ENCODE results near the gene SPRY2.
"Not testable (repeated sequence)": the region's sequence is repeated elsewhere in the genome, so short reads cannot be mapped to it uniquely, and the experiment has no call there.

Gene SPRY2

DNA sequence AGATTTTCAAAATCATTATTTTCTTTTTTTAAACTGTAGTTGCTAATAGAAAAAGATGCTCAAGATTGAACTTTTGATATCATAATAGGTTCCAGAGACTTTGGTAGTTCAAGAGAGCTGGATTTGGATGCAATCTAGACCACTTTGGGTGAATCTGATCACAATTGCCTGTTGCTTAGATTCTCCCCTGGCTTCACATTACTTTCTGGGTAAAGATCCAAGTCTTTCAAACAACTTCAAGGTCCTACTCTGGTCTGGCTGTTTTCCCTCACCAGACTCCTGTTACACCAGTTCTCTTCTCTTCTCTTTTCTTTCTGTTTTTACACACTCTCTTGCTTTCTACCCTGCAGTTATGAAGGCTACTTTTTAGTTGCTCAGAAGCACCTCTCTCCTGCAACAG lies 7.4 kb upstream of the SPRY2 start:
- DNase-seq, result no peak

- no peak for DNase-seq
Observed at GRCh38 chr13:80345771-80346510, 5.0 kb upstream of the SPRY2 start.

GRCh38 chr13:80344032-80344431 lies 3.1 kb upstream of the SPRY2 start:
- DNase-seq, result not testable (repeated sequence)

GRCh38 chr13:80342471-80343371 lies 1.8 kb upstream of the SPRY2 start:
- peak; percentile 89 for DNase-seq

GRCh38 chr13:80341756-80342370 lies 937 bp upstream of the SPRY2 start:
- DNase-seq, result peak; percentile 74

GRCh38 chr13:80340651-80341100 lies 250 bp downstream of the SPRY2 start:
- DNase-seq, result peak; percentile 68

DNA sequence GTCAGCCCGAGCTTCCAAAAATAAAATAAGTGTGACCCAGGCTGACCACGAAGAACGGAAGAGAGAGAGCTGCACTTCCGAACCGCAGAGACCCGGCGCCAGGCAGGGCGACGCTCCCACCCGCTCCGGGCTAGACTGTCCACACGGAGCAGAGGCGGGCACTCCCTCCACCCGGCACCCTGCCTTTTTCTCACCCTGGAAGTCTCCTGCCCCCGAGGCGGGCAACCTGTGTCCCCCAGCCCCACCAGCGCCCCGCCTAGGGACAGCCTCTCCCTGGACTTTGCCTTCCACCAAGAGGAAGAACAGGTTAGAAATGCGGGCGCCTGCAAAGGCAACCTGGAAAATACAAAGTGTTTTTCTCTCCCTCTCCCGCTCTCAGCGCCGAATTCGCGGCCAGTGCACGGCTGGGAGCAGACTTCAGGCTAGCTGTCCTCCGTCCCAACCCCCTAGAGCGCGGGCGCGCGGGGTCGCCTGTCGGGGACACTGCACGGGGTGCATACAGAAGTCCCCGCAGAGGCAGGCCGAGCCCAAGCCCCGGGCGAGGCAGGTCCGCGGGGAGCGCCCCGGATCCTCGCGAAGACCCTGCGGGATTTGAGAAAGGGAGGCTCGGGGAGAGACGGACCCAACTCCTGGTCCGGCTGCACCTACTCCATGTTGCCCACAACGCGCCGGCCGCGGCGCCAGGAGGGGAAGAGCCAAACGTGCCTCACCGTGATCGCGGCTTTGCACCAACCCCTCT lies 845 bp downstream of the SPRY2 start:
- peak; percentile 58 for DNase-seq

DNA sequence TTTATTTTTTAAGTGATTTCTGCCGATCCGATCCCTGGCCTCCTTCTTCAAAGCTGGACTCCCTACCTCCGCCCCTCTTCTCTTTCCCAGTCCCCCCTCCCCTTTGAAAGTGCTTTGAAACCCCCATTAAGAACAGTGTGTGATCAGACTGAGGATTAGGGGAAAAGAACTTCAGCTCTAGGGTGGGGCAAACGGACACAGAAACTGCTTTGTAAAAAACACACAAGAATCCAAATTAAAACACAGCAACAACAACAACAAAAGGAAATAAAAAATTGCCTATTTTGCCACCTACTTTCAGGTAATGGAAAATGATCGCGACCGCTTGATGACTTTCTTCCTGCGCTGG lies 1.4 kb downstream of the SPRY2 start:
- DNase-seq, result peak; percentile 58

DNA sequence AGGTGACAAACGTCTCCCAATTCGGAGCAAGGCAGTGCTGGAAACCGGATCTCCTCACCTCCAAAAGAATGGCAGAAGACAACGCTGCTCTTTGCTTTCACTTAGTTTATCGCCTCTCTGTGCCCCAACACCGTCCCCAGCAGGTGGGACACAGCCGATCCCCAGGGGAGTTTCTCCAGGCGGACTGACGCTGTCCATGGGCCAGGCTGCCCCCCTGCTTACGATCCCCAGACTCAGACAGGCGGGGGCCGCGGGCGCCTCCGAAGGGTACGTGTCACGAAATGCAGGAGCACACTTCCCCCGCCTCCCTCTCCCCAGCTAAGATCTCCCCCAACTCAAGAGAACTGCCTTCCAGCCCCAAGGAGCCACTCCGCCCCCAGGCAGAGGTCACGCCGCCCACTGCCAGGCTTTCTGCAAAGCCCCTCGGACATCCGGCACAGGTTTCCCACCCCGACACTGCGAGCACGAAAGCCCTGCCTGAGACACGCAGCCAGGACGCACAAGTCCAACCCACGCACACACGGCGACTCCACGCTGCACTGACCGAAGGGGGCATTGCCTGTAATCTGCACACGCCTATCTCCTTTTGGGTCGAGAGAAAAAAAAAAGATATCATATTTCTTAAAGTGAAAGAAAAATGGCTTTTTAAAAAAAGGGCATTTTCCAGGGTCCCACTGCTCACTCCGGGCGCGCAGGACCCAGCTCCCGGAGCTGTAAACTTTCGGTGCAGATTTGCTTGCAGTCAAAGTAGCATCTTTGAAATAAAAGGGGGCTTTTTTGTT lies 2.0 kb downstream of the SPRY2 start:
- peak; percentile 58 for DNase-seq

GRCh38 chr13:80337288-80338081 lies 3.4 kb downstream of the SPRY2 start:
- peak; percentile 25 for DNase-seq

- no peak for DNase-seq
Observed at GRCh38 chr13:80336776-80337287, 4.1 kb downstream of the SPRY2 start.

DNA sequence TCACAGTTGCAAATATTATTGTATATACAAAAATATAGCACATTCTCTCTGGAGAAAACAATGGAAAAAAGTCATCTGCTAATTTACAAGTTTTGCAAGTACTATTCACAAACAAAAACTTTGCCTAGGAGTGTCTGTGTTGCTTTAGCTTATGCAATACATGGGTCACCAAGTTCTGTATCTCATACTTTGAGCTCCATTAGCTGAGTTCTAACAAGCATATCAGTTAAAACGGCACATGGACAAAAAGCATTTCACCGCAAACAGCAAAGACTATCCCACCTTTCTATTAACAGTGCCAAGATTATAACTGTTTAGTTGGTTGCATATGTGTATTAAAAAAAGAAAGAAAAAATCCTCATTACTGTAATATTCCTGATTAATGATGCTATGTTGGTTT lies 4.6 kb downstream of the SPRY2 start:
- DNase-seq, result no peak

GRCh38 chr13:80334597-80335260 lies 6.2 kb downstream of the SPRY2 start:
- no peak for DNase-seq

DNA sequence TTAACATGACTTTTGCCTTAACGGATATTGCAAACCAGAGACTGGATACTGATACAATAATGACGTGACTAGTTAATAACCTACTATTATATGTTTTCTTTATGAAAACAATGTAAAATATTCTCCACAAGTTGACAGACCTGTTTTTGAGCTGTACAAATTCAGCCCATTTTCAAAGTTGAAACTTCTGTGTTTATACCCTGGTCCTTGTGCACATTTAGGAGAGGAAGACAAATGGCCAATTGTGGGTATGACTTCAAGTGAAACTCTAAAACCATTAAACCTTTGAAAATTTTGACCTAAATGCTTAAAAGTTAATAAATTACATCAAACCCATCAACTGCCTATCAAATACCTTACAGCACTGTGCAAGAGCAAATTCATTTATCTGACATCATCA lies 8.9 kb downstream of the SPRY2 start:
- DNase-seq, result no peak

- no peak for DNase-seq
Observed at GRCh38 chr13:80329250-80329649, 11.7 kb downstream of the SPRY2 start.

DNA sequence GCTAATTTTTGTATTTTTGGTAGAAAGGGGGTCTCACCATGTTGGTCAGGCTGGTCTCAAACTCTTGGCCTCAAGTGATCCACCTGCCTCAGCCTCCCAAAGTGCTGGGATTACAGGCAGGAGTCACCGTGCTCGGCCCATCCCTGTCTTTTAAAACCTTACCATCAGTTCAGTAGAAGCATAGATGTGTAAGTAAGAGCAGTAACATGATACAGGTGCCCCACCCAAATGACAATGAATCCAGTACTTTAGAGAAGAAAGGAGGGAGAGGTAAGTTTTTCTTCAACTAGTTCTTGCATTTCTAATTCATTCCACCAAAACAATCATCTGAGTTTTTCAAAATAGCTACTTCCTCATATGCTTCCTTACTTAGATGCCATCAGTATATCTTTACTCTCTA lies 21.9 kb downstream of the SPRY2 start:
- no peak for DNase-seq

GRCh38 chr13:80314711-80315653 lies 25.9 kb downstream of the SPRY2 start:
- no peak for DNase-seq

DNA sequence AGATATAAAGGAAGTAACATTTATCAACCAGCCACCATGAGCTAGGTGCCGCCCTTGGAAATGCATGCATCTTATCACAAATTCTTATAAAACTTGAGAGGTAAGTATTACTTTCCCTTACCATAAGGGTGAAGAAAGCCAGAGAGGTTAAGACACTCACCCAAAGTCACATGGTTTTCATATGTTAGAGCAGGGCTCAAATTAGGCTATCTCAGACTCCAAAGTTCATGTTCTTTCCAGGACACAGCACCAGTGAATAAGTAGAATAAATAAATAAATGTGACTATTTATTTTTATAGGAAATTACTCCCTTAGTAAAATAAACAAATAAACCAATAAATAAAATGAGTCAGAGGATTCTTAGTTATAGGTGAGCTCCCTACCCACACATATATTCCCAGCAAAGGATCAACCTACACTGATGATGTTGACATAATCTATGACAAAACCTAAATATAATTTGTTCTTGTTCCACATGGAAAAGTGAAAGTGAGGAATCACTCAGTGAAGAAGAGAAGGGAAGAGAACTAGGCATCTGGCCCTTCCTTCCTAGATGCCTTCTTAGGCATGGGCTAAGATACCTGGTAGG lies 27.2 kb downstream of the SPRY2 start:
- DNase-seq, result no peak

GRCh38 chr13:80312967-80313366 lies 28.0 kb downstream of the SPRY2 start:
- no peak for DNase-seq

Measured in midbrain (tissue), 1 donor.